SK-N-MC (cell line): ENCODE data around the gene HMSD.

Experiments
- EZH2 ChIP-seq: fragments of 200-600 bp; sonication (generic); IDR thresholded peaks from one replicate; pipeline ENCODE4 v1.6.1; 2017; ENCODE audit warnings: antibody characterized with exemption
- FOXP2 ChIP-seq: optimal IDR thresholded peaks from 2 replicates; pipeline ENCODE3; 2011; ENCODE audit warnings: mild to moderate bottlenecking, moderate library complexity; ENCODE audit not compliant: insufficient read depth; ENCODE audit errors: extremely low read length, control extremely low read depth
- POLR2AphosphoS5 ChIP-seq: IDR thresholded peaks from 2 replicates; pipeline ENCODE4 v1.6.1; 2012; ENCODE audit warnings: mild to moderate bottlenecking, low read depth, low read length, borderline replicate concordance

DNA sequence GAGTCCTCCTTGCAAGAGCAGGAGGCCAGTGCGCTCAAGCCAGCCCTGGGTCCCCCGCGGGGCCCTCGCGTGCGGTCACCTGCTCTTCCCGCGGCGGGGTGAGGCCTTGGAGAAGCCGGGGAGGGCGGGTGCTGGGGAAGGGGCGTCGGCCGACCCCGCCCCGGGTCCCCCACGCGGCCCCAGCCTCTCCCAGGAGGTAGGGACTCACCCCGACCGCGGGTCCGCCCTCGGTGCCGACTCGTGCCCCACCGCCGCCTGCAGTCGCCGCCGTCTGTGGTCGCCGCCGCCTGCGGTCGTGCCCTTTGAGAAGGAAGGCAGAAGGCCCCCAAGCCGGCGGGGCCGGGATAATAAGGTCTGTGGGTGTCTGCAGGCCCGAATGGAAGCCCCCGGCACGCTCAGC is 53.5 kb downstream of the HMSD start:
- TF ChIP-seq EZH2 = no peak
- TF ChIP-seq POLR2AphosphoS5 = no peak
- TF ChIP-seq FOXP2 = no peak
